K562 (cell line): ENCODE measurements around the gene CCDC187. TPM values are rescaled to one million over a fixed set of nuclear protein-coding genes. Genes with fewer than 3 reads are reported as not detected.

Source experiments
- CCAR2 ChIP-seq: fragments of 200-400 bp; formaldehyde crosslinking; IDR thresholded peaks from 2 replicates; pipeline ENCODE4 v1.6.1; 2017; ENCODE audit warnings: mild to moderate bottlenecking, low read depth, low read length
- EP300 ChIP-seq: IDR thresholded peaks from 2 replicates; pipeline ENCODE4 v1.6.1; 2012; ENCODE audit warnings: low read length, improper control_type of control experiment
- ESRRA ChIP-seq: fragments of 450-650 bp; IDR thresholded peaks from 2 replicates; pipeline ENCODE4 v1.6.1; 2014; ENCODE audit warnings: low read depth, mild to moderate bottlenecking, moderate library complexity, borderline replicate concordance
- HMGN3 ChIP-seq: IDR thresholded peaks from 2 replicates; pipeline ENCODE4 v1.6.1; 2011; ENCODE audit warnings: borderline replicate concordance, low read depth, mild to moderate bottlenecking, mixed read lengths, low read length; ENCODE audit not compliant: insufficient read length; ENCODE audit errors: extremely low read depth
- LCOR ChIP-seq: sonication (generic); formaldehyde crosslinking; IDR thresholded peaks from 2 replicates; pipeline ENCODE4 v1.8.0; 2022; ENCODE audit warnings: mild to moderate bottlenecking, missing genetic modification reagents
- MCM2 ChIP-seq: fragments of 450-650 bp; IDR thresholded peaks from 2 replicates; pipeline ENCODE4 v1.6.1; 2017; ENCODE audit warnings: low read depth, mild to moderate bottlenecking
- NR2C1 ChIP-seq, 2 experiments: fragments of 450-650 bp; IDR thresholded peaks; 2 replicates each; pipeline ENCODE4 v1.6.1; 2017; ENCODE audit warnings: mild to moderate bottlenecking in 2 of 2, antibody characterized with exemption in 1 of 2, inconsistent platforms in 1 of 2, missing compliant biosample characterization in 1 of 2, missing genetic modification characterization in 1 of 2
- TAF9B ChIP-seq: fragments of 450-650 bp; IDR thresholded peaks from 2 replicates; pipeline ENCODE4 v1.6.1; 2018; ENCODE audit warnings: mild to moderate bottlenecking; ENCODE audit not compliant: partially characterized antibody
- ZNF778 ChIP-seq: fragments of 450-650 bp; formaldehyde crosslinking; IDR thresholded peaks from 2 replicates; pipeline ENCODE4 v1.4.0; 2020; ENCODE audit warnings: mild to moderate bottlenecking, moderate library complexity
- polyA plus RNA-seq, 8 experiments: library from polyadenylated mRNA; depleted of rRNA in 4 of 8; stranded (reverse) in 5 of 8; unstranded in 3 of 8; fragments of >200 nt; fragmentation: Nextera tagmentation in 2 of 8; fragmentation: Illumina TruSeq in 1 of 8; extraction: Ambion mirVana in 2 of 8; extraction: Trizol in 1 of 8; gene quantifications; 2 replicates each; pipeline versions ENCODE4 v1.2.1 to v1.2.3, GENCODE V29; 2011 to 2014; ENCODE audit warnings: inconsistent platforms in 1 of 8, missing spikeins in 1 of 8
- total RNA-seq, 7 experiments: library from RNA; depleted of rRNA in 6 of 7; stranded (reverse); fragments of >200 nt in 6 of 7; fragmentation: Illumina TruSeq in 2 of 7; extraction: Trizol in 2 of 7; gene quantifications; 2 replicates each; pipeline versions ENCODE4 v1.2.1 to v1.2.3, GENCODE V29; 2011 to 2021; ENCODE audit warnings: low replicate concordance in 1 of 7
- TF ChIP-seq, protein P1 (sequence below): fragments of 450-650 bp; IDR thresholded peaks from 2 replicates; pipeline ENCODE4 v1.6.1; 2016; ENCODE audit warnings: mild to moderate bottlenecking
- TF ChIP-seq, protein P2 (sequence below): sonication (generic); formaldehyde crosslinking; IDR thresholded peaks from 2 replicates; pipeline ENCODE4 v1.8.1; 2023; ENCODE audit warnings: mild to moderate bottlenecking, missing genetic modification reagents
- TF ChIP-seq, protein P3 (sequence below): sonication (generic); formaldehyde crosslinking; IDR thresholded peaks from 2 replicates; pipeline ENCODE4 v1.5.0; 2020; ENCODE audit warnings: missing genetic modification reagents
- TF ChIP-seq, protein P4 (sequence below): IDR thresholded peaks from 3 replicates; pipeline ENCODE4 v1.6.1; 2011; ENCODE audit warnings: borderline replicate concordance, mild to moderate bottlenecking, moderate library complexity; ENCODE audit not compliant: insufficient read length; ENCODE audit errors: extremely low read depth
- TF ChIP-seq, protein P5 (sequence below), 2 experiments: fragments of 450-650 bp; conservative IDR thresholded peaks; 2 replicates each; pipeline ENCODE4 v1.6.1; 2017; ENCODE audit warnings: mild to moderate bottlenecking in 2 of 2, moderate library complexity in 2 of 2

CCDC187 gene
- total and polyA plus RNA-seq, 9 of the 15 experiments (the other 6 are each of a cell fraction or from before 2014, with no cell fraction given) = not detected

DNA sequence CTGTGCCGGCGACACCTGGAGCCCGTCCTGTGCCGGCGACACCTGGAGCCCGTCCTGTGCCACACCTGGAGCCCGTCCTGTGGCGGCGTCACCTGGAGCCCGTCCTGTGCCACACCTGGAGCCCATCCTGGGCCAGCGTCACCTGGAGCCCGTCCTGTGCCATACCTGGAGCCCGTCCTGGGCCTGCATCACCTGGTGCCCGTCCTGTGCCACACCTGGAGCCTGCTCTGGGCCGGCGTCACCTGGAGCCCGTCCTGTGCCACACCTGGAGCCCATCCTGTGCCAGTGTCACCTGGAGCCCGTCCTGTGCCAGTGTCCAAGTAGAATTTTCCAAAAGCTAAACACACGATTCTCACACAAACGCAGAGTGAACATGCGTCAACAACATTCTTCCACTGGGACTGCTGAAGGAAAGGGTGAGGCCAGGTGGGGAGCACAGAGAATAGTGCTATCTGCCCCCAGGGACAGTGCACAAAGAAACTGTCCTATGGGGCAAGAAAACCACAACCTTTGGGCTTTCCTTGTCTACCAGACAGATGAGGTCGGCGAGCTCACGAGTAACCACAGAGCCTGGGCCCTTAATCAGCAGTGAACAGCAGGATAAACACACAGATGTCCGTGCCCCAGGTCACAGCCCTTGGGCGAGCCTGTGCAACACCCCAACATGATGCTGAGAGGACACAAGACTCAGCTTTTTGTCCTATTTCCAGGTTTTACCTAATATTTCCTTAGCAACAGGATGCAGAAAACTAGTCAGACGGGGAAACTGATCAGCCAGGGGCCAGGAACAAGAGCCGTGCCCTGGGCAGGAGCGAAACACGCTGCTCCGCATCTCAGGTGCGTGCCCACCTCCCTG is 66.2 kb downstream of the CCDC187 start (continued):
- TF ChIP-seq, protein P1, sequence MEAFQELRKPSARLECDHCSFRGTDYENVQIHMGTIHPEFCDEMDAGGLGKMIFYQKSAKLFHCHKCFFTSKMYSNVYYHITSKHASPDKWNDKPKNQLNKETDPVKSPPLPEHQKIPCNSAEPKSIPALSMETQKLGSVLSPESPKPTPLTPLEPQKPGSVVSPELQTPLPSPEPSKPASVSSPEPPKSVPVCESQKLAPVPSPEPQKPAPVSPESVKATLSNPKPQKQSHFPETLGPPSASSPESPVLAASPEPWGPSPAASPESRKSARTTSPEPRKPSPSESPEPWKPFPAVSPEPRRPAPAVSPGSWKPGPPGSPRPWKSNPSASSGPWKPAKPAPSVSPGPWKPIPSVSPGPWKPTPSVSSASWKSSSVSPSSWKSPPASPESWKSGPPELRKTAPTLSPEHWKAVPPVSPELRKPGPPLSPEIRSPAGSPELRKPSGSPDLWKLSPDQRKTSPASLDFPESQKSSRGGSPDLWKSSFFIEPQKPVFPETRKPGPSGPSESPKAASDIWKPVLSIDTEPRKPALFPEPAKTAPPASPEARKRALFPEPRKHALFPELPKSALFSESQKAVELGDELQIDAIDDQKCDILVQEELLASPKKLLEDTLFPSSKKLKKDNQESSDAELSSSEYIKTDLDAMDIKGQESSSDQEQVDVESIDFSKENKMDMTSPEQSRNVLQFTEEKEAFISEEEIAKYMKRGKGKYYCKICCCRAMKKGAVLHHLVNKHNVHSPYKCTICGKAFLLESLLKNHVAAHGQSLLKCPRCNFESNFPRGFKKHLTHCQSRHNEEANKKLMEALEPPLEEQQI = no peak
- TF ChIP-seq, protein P2, sequence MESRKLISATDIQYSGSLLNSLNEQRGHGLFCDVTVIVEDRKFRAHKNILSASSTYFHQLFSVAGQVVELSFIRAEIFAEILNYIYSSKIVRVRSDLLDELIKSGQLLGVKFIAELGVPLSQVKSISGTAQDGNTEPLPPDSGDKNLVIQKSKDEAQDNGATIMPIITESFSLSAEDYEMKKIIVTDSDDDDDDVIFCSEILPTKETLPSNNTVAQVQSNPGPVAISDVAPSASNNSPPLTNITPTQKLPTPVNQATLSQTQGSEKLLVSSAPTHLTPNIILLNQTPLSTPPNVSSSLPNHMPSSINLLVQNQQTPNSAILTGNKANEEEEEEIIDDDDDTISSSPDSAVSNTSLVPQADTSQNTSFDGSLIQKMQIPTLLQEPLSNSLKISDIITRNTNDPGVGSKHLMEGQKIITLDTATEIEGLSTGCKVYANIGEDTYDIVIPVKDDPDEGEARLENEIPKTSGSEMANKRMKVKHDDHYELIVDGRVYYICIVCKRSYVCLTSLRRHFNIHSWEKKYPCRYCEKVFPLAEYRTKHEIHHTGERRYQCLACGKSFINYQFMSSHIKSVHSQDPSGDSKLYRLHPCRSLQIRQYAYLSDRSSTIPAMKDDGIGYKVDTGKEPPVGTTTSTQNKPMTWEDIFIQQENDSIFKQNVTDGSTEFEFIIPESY (CRISPR knock-in tag) = peak; percentile 63; the same call in 1 of the 2 replicates
- peak; percentile 50; the same call in 1 of the 2 replicates for TF ChIP-seq EP300
- TF ChIP-seq NR2C1 (IDR thresholded peaks at IDR 0.05) = 0 out of 2 replicates have a peak, but pooled peaks have one; percentile 25
- TF ChIP-seq NR2C1 (tag; IDR thresholded peaks at IDR 0.05) = peak; percentile 43; the same call in 1 of the 2 replicates
- no peak for TF ChIP-seq TAF9B
- TF ChIP-seq LCOR = peak; percentile 82; the same call in 1 of the 2 replicates
- TF ChIP-seq MCM2 = no peak
- TF ChIP-seq ZNF778 (CRISPR knock-in tag) = no peak
- TF ChIP-seq, protein P3, sequence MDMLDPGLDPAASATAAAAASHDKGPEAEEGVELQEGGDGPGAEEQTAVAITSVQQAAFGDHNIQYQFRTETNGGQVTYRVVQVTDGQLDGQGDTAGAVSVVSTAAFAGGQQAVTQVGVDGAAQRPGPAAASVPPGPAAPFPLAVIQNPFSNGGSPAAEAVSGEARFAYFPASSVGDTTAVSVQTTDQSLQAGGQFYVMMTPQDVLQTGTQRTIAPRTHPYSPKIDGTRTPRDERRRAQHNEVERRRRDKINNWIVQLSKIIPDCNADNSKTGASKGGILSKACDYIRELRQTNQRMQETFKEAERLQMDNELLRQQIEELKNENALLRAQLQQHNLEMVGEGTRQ (CRISPR knock-in tag) = no peak
- no peak for TF ChIP-seq CCAR2
- peak; percentile 33 for TF ChIP-seq HMGN3
- TF ChIP-seq, protein P4, sequence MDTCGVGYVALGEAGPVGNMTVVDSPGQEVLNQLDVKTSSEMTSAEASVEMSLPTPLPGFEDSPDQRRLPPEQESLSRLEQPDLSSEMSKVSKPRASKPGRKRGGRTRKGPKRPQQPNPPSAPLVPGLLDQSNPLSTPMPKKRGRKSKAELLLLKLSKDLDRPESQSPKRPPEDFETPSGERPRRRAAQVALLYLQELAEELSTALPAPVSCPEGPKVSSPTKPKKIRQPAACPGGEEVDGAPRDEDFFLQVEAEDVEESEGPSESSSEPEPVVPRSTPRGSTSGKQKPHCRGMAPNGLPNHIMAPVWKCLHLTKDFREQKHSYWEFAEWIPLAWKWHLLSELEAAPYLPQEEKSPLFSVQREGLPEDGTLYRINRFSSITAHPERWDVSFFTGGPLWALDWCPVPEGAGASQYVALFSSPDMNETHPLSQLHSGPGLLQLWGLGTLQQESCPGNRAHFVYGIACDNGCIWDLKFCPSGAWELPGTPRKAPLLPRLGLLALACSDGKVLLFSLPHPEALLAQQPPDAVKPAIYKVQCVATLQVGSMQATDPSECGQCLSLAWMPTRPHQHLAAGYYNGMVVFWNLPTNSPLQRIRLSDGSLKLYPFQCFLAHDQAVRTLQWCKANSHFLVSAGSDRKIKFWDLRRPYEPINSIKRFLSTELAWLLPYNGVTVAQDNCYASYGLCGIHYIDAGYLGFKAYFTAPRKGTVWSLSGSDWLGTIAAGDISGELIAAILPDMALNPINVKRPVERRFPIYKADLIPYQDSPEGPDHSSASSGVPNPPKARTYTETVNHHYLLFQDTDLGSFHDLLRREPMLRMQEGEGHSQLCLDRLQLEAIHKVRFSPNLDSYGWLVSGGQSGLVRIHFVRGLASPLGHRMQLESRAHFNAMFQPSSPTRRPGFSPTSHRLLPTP = no peak
- TF ChIP-seq, protein P5, sequence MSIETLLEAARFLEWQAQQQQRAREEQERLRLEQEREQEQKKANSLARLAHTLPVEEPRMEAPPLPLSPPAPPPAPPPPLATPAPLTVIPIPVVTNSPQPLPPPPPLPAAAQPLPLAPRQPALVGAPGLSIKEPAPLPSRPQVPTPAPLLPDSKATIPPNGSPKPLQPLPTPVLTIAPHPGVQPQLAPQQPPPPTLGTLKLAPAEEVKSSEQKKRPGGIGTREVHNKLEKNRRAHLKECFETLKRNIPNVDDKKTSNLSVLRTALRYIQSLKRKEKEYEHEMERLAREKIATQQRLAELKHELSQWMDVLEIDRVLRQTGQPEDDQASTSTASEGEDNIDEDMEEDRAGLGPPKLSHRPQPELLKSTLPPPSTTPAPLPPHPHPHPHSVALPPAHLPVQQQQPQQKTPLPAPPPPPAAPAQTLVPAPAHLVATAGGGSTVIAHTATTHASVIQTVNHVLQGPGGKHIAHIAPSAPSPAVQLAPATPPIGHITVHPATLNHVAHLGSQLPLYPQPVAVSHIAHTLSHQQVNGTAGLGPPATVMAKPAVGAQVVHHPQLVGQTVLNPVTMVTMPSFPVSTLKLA (conservative IDR thresholded peaks at IDR 0.05) = peak in 1 of 2 experiments; percentile 38; a peak in 1 of 4 replicates
- peak; percentile 81; the same call in 1 of the 2 replicates for TF ChIP-seq ESRRA
